Measurements from ENCODE around the gene MUCL3.
"Not testable (repeated sequence)": the region's sequence is repeated elsewhere in the genome, so short reads cannot be mapped to it uniquely, and the experiment has no call there.

MUCL3 gene

DNA sequence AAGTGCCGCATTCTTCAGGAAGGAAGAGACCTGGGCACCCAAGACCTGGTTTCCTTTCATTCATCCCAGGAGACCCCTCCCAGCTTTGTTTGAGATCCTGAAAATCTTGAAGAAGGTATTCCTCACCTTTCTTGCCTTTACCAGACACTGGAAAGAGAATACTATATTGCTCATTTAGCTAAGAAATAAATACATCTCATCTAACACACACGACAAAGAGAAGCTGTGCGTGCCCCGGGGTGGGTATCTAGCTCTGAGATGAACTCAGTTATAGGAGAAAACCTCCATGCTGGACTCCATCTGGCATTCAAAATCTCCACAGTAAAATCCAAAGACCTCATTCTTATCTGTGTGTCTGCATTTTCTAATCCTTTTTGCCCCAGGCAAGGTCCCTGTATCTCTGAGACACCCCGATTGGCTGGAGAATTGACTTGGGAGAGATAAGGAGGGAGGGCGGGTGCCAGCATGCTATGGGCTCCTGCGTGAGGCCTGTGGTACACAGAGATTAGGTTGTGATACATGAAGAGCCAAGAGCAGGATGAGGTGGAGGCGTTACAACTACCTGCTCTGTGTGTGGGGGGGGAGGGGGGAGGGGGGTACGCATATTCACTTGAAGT lies 47.5 kb downstream of the MUCL3 start:
- DNase-seq: no peak

- DNase-seq: no peak
Observed at GRCh38 chr6:30990422-30991086, 49.8 kb downstream of the MUCL3 start.

- DNase-seq: no peak
Observed at GRCh38 chr6:30991891-30992290, 51.1 kb downstream of the MUCL3 start.

DNA sequence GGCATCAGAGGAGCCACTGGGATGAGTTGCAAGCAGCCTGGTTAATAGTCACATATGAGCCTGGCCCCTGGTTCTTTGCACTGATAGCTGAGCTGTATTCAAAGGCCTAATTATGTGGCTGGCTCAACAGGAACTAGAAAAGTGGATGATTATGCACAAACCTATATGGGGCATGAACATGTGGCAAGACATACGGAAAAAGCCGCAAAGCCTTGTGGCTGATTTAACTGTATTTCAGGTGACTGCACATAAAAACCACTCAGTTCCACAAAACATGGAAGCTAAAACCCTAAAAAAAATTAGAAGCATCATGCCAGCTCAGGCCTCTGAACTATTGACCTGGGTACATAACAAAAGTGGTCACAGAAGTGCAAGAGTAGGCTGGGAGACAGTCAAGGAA lies 56.5 kb downstream of the MUCL3 start:
- no peak for DNase-seq

DNA sequence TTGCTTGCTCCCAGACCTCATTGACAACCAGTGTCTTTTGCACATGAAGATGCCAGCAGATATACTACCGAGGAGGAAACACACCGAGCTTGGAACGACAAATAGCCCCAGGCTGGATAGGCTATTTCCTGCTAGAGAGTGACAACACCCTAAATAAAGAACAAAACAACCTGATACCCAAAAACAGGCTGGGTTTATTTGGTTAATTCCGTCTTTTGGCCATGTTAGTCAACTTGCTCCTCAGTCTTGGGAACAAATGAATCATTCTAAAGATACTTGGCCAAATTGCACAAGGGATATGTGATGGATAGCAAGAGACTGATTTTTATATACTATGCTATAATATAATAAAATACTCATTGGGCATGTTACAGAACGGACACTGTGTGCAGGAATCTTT lies 58.0 kb downstream of the MUCL3 start:
- no peak for DNase-seq

DNA sequence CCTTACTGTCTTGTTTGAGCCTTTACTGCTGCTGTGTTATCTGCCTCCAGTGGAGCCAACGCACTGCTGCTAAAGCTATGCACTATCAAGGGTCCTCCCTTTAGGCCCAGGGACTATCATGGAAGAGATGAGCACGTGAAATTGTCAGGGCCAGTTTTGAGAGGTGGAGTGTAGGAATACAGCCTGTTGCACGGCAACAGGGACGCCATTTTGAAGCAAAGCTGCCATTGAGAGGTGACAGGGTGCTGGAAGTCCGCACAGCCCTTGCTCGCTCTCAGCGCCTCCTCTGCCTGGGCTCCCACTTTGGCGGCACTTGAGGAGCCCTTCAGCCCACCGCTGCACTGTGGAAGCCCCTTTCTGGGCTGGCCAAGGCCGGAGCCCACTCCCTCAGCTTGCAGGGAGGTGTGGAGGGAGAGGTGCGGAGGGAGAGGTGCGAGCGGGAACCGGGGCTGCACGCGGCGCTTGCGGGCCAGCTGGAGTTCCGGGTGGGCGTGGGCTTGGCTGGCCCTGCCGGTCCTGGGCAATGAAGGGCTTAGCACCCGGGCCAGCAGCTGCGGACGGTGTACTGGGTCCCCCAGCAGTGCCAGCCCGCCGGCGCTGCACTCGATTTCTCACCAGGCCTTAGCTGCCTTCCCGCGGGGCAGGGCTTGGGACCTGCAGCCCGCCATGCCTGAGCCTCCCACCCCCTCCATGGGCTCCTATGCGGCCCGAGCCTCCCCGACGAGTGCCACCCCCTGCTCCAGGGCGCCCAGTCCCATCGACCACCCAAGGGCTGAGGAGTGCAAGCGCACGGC lies 59.5 kb downstream of the MUCL3 start:
- DNase-seq: not testable (repeated sequence)

DNA sequence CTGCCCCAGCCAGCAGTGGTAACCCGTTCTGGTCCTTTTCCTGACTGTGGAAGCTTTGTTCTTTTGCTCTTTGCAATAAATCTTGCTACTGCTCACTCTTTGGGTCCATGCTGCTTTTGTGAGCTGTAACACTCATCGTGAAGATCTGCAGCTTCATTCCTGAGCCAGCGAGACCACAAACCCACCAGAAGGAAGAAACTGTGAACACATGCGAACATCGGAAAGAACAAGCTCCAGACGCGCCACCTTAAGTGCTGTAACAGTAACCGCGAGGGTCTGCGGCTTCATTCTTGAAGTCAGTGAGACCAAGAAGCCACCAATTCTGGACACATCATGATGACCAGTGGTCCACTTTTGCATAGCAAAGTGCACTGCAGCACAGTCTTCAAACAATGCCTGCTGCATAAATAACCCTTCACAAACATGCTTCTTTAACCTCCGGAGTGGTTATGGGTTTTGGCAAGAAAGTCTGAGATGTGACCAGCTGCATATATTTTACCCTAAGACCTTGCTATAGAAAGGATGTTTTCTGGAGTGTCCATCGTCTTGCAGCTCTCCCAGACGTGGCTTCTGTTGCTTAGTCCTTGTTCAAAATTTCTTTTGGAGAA lies 60.6 kb downstream of the MUCL3 start:
- DNase-seq: no peak

DNA sequence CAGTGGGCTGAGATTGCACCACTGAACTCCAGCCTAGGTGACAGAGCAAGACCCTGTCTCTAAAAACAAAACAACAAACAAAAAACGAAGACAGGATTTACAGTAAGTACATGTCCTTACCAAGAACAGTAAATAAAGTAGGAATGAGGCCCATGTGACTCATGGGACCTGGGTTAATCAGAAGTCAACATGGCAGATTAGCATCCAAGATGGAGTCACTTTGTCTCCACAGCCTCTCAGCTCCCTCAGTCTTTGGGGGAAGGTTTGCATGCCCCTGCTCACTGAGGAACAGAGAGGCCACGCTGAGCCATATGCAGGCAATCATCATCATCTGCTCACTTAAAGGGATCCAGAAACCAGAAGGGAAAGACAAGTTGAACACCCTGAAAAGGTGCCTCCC lies 61.7 kb downstream of the MUCL3 start:
- DNase-seq: no peak
